GM12891 (cell line): Measurements from ENCODE around the gene PELI2.

ENCODE experiments used
- PAX5 ChIP-seq: IDR thresholded peaks from 2 replicates; pipeline ENCODE4 v1.6.1; 2011; ENCODE audit warnings: low read length, moderate library complexity, mild to moderate bottlenecking; ENCODE audit not compliant: insufficient read depth, severe bottlenecking
- POLR2A ChIP-seq: IDR thresholded peaks from 2 replicates; pipeline ENCODE4 v1.6.1; 2011; ENCODE audit warnings: low read depth, low read length, control low read depth
- POLR2AphosphoS5 ChIP-seq: IDR thresholded peaks from 2 replicates; pipeline ENCODE4 v1.6.1; 2011; ENCODE audit warnings: low read depth, low read length, control low read depth
- POU2F2 ChIP-seq: IDR thresholded peaks from 2 replicates; pipeline ENCODE4 v1.6.1; 2011; ENCODE audit warnings: low read depth, mild to moderate bottlenecking, control low read depth, low read length, moderate library complexity
- SPI1 ChIP-seq: IDR thresholded peaks from 2 replicates; pipeline ENCODE4 v1.6.1; 2011; ENCODE audit warnings: low read depth, low read length, control low read depth

GRCh38 chr14:56138928-56139327, 20.7 kb downstream of the PELI2 start:
- TF ChIP-seq POLR2AphosphoS5: no peak
- no peak for TF ChIP-seq POLR2A
- TF ChIP-seq PAX5: no peak
- no peak for TF ChIP-seq POU2F2
- TF ChIP-seq SPI1: no peak
